SK-N-SH (cell line): Measurements from ENCODE around the gene EPHA6. TPM values are rescaled to one million over a fixed set of nuclear protein-coding genes. Genes with fewer than 3 reads are reported as not detected.

Experiments used
- CTCF ChIA-PET: fragments of 300-600, 350-600 bp; formaldehyde crosslinking; extraction: SDS; loops from one replicate; lab custom pipeline; 2021; lab: Yijun Ruan, JAX
- POLR2A ChIA-PET: fragments of 350-600 bp; sonication (Branson Sonifier 250); formaldehyde crosslinking; extraction: SDS; loops from one replicate; lab custom pipeline; 2020; ENCODE audit warnings: antibody characterized with exemption, inconsistent platforms; lab: Yijun Ruan, JAX
- DNase-seq: peaks from one replicate; pipeline ENCODE4 v3.0.0; 2012
- H2AFZ ChIP-seq: fragments of 200-600 bp; sonication (generic); 2 replicates; pipeline ENCODE4 v1.8.1; 2016; ENCODE audit warnings: antibody characterized with exemption, mild to moderate bottlenecking, low read depth
- H3F3A ChIP-seq: fragments of 200-600 bp; sonication (generic); replicated peaks from 2 replicates; pipeline ENCODE3; 2016; ENCODE audit warnings: antibody characterized with exemption, mild to moderate bottlenecking; ENCODE audit not compliant: insufficient read depth
- H3K27ac ChIP-seq, 2 experiments: fragments of 200-500 bp in 1 of 2; fragments of 200-600 bp in 1 of 2; sonication (Bioruptor generic) in 1 of 2; sonication (generic), shearing (Covaris generic) in 1 of 2; 2 replicates each; pipeline versions ENCODE4 v1.5.1 to v1.6.1; 2014 to 2016; ENCODE audit warnings: low read depth in 2 of 2, inconsistent platforms in 1 of 2, low read length in 1 of 2, mild to moderate bottlenecking in 1 of 2, mixed read lengths in 1 of 2
- H3K27me3 ChIP-seq: fragments of 200-600 bp; sonication (generic), shearing (Covaris generic); 2 replicates; pipeline ENCODE4 v1.6.1; 2016; ENCODE audit warnings: mixed run types; ENCODE audit not compliant: insufficient read depth
- H3K36me3 ChIP-seq, 2 experiments: fragments of 200-500 bp in 1 of 2; fragments of 200-600 bp in 1 of 2; sonication (Bioruptor generic) in 1 of 2; sonication (generic) in 1 of 2; replicated peaks in 1 of 2; 2 replicates each; pipeline versions ENCODE3 to v1.5.1; 2014 to 2016; ENCODE audit warnings: low read length in 1 of 2, mild to moderate bottlenecking in 1 of 2; ENCODE audit not compliant: insufficient read depth in 2 of 2, control insufficient read depth in 1 of 2
- H3K4me1 ChIP-seq, 2 experiments: fragments of 200-500 bp in 1 of 2; fragments of 200-600 bp in 1 of 2; sonication (Bioruptor generic) in 1 of 2; sonication (generic), shearing (Covaris generic) in 1 of 2; 2 replicates each; pipeline versions ENCODE4 v1.5.1 to v1.6.1; 2014 to 2016; ENCODE audit warnings: low read depth in 1 of 2, low read length in 1 of 2, mixed run types in 1 of 2; ENCODE audit not compliant: insufficient read depth in 2 of 2, control insufficient read depth in 1 of 2
- H3K4me2 ChIP-seq: fragments of 200-600 bp; sonication (generic), shearing (Covaris generic); 2 replicates; pipeline ENCODE4 v1.6.1; 2017; ENCODE audit warnings: mixed run types
- H3K4me3 ChIP-seq, 2 experiments: fragments of 200-500 bp in 1 of 2; fragments of 200-600 bp in 1 of 2; sonication (Bioruptor generic) in 1 of 2; sonication (generic), shearing (Covaris generic) in 1 of 2; 2 replicates each; pipeline versions ENCODE4 v1.5.1 to v1.8.1; 2014 to 2016; ENCODE audit warnings: low read depth in 2 of 2, inconsistent platforms in 1 of 2, low read length in 1 of 2, mild to moderate bottlenecking in 1 of 2, mixed read lengths in 1 of 2, moderate library complexity in 1 of 2
- H3K79me2 ChIP-seq: fragments of 200-600 bp; sonication (generic); 2 replicates; pipeline ENCODE4 v1.8.1; 2017; ENCODE audit warnings: mild to moderate bottlenecking; ENCODE audit not compliant: insufficient read depth
- H3K9ac ChIP-seq: fragments of 200-600 bp; sonication (generic); 2 replicates; pipeline ENCODE4 v1.6.1; 2017; ENCODE audit warnings: mixed run types
- H3K9me2 ChIP-seq: fragments of 200-600 bp; sonication (generic); 2 replicates; pipeline ENCODE4 v1.6.1; 2017; ENCODE audit warnings: mixed run types
- H3K9me3 ChIP-seq: fragments of 200-600 bp; sonication (generic); 2 replicates; pipeline ENCODE4 v1.6.1; 2017; ENCODE audit warnings: mixed run types, mild to moderate bottlenecking, moderate library complexity
- H4K20me1 ChIP-seq: fragments of 200-600 bp; sonication (generic); 2 replicates; pipeline ENCODE4 v1.6.1; 2017; ENCODE audit warnings: mild to moderate bottlenecking, mixed run types; ENCODE audit not compliant: insufficient read depth
- CHD2 ChIP-seq: fragments of 150-350 bp; IDR thresholded peaks from 2 replicates; pipeline ENCODE4 v1.6.1; 2018; ENCODE audit warnings: low read length; ENCODE audit not compliant: partially characterized antibody
- EZH2phosphoT487 ChIP-seq: fragments of 200-600 bp; sonication (generic); IDR thresholded peaks from 2 replicates; pipeline ENCODE4 v1.6.1; 2017; ENCODE audit warnings: low read depth, mixed run types, mild to moderate bottlenecking, antibody characterized with exemption, moderate library complexity, borderline replicate concordance
- FOSL2 ChIP-seq: IDR thresholded peaks from 2 replicates; pipeline ENCODE4 v1.4.0; 2012; ENCODE audit warnings: low read depth, mild to moderate bottlenecking, moderate library complexity, borderline replicate concordance
- FOXJ3 ChIP-seq: sonication (generic); formaldehyde crosslinking; IDR thresholded peaks from 2 replicates; pipeline ENCODE4 v1.5.1; 2020; ENCODE audit warnings: mild to moderate bottlenecking, missing genetic modification reagents
- GABPA ChIP-seq: IDR thresholded peaks from 2 replicates; pipeline ENCODE4 v1.4.0; 2012; ENCODE audit warnings: low read depth, mild to moderate bottlenecking
- GATA2 ChIP-seq: sonication (generic); formaldehyde crosslinking; IDR thresholded peaks from 2 replicates; pipeline ENCODE4 v1.5.0; 2020; ENCODE audit warnings: mild to moderate bottlenecking, missing genetic modification reagents
- MEF2A ChIP-seq: IDR thresholded peaks from 2 replicates; pipeline ENCODE4 v1.4.0; 2012; ENCODE audit warnings: low read depth, borderline replicate concordance
- MXI1 ChIP-seq: IDR thresholded peaks from 2 replicates; pipeline ENCODE4 v1.6.1; 2012; ENCODE audit warnings: mild to moderate bottlenecking, low read depth, low read length, improper control_type of control experiment
- NFIC ChIP-seq: IDR thresholded peaks from 2 replicates; pipeline ENCODE4 v1.4.0; 2012; ENCODE audit warnings: borderline replicate concordance
- POLR2AphosphoS5 ChIP-seq: IDR thresholded peaks from 2 replicates; pipeline ENCODE4 v1.6.1; 2012; ENCODE audit warnings: low read depth, low read length
- RAD21 ChIP-seq: IDR thresholded peaks from 2 replicates; pipeline ENCODE4 v1.6.1; 2012; ENCODE audit warnings: mild to moderate bottlenecking, low read length
- RCOR1 ChIP-seq: fragments of 150-350 bp; IDR thresholded peaks from 2 replicates; pipeline ENCODE4 v1.6.1; 2017; ENCODE audit warnings: antibody characterized with exemption, low read length
- RFX5 ChIP-seq: IDR thresholded peaks from 2 replicates; pipeline ENCODE4 v1.6.1; 2012; ENCODE audit warnings: mild to moderate bottlenecking, improper control_type of control experiment, low read length
- RXRA ChIP-seq: IDR thresholded peaks from 2 replicates; pipeline ENCODE4 v1.4.0; 2012; ENCODE audit warnings: low read depth, mild to moderate bottlenecking, borderline replicate concordance
- SIN3A ChIP-seq: IDR thresholded peaks from 2 replicates; pipeline ENCODE4 v1.6.1; 2012; ENCODE audit warnings: low read depth, mild to moderate bottlenecking, low read length, moderate library complexity, borderline replicate concordance
- SMC3 ChIP-seq: IDR thresholded peaks from 2 replicates; pipeline ENCODE4 v1.6.1; 2012; ENCODE audit warnings: low read depth, low read length, improper control_type of control experiment
- polyA plus RNA-seq, 3 experiments: library from polyadenylated mRNA; depleted of rRNA; stranded (reverse); fragments of >200 nt; gene quantifications; 2 replicates each; pipeline ENCODE4 v1.2.3, GENCODE V29; 2012
- TF ChIP-seq, protein P1 (sequence below): IDR thresholded peaks from 2 replicates; pipeline ENCODE4 v1.4.0; 2012; ENCODE audit warnings: low read depth
- TF ChIP-seq, protein P2 (sequence below): IDR thresholded peaks from 2 replicates; pipeline ENCODE4; 2012
- TF ChIP-seq, protein P3 (sequence below): fragments of 200-600 bp; sonication (generic); IDR thresholded peaks from 2 replicates; pipeline ENCODE4 v1.6.1; 2017; ENCODE audit warnings: antibody characterized with exemption, mild to moderate bottlenecking, moderate library complexity
- TF ChIP-seq, protein P4 (sequence below): IDR thresholded peaks from 2 replicates; pipeline ENCODE4 v1.4.0; 2012; ENCODE audit warnings: low read depth, borderline replicate concordance

The EPHA6 gene
- polyA plus RNA-seq, 1 of the 3 experiments (the other 2 are of a cell fraction): not detected

DNA sequence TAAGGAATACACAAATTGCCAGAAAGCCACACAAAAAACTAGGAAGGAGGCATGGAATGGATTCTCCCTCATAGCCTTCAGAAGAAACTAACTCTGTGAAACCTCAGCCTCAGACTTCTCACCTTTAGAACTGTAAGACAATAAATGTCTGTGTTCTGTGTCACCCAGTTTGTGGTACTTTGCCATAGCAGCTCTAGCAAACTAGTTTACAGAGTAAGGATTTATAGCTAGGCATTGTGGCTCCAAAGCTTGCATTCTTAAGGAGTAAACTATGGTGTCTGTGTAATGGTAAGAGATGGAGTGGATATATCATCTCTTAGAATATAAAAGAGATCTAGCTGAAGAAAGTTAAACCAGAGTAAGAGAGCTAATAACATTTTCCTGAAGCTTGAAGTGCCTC is 18.9 kb downstream of the EPHA6 start:
- CTCF ChIA-PET: no interaction called here
- H3K27ac ChIP-seq: no peak overlapping the region
- H3F3A ChIP-seq: no peaks in the 10 kb centered on the region
- no peak for DNase-seq
- no peaks in the 10 kb centered on the region for H3K36me3 ChIP-seq
- H3K4me3 ChIP-seq: no peak overlapping the region
- H3K4me1 ChIP-seq: no peaks in the 10 kb centered on the region
- H3K79me2 ChIP-seq: no peaks in the 10 kb centered on the region
- H3K9me2 ChIP-seq: no peaks in the 10 kb centered on the region
- no peaks in the 10 kb centered on the region for H3K27me3 ChIP-seq
- H3K9me3 ChIP-seq: no peaks in the 10 kb centered on the region
- H3K4me2 ChIP-seq: no peak overlapping the region
- no peak for TF ChIP-seq SIN3A
- TF ChIP-seq, protein P1, sequence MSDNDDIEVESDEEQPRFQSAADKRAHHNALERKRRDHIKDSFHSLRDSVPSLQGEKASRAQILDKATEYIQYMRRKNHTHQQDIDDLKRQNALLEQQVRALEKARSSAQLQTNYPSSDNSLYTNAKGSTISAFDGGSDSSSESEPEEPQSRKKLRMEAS: no peak
- TF ChIP-seq, protein P2, sequence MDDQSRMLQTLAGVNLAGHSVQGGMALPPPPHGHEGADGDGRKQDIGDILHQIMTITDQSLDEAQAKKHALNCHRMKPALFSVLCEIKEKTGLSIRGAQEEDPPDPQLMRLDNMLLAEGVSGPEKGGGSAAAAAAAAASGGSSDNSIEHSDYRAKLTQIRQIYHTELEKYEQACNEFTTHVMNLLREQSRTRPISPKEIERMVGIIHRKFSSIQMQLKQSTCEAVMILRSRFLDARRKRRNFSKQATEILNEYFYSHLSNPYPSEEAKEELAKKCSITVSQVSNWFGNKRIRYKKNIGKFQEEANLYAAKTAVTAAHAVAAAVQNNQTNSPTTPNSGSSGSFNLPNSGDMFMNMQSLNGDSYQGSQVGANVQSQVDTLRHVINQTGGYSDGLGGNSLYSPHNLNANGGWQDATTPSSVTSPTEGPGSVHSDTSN: no peak
- TF ChIP-seq SMC3: no peak
- TF ChIP-seq POLR2AphosphoS5: no peak
- no peak for TF ChIP-seq RXRA
- no peak for TF ChIP-seq GATA2 (CRISPR knock-in tag)
- no peak for TF ChIP-seq RAD21
- TF ChIP-seq, protein P3, sequence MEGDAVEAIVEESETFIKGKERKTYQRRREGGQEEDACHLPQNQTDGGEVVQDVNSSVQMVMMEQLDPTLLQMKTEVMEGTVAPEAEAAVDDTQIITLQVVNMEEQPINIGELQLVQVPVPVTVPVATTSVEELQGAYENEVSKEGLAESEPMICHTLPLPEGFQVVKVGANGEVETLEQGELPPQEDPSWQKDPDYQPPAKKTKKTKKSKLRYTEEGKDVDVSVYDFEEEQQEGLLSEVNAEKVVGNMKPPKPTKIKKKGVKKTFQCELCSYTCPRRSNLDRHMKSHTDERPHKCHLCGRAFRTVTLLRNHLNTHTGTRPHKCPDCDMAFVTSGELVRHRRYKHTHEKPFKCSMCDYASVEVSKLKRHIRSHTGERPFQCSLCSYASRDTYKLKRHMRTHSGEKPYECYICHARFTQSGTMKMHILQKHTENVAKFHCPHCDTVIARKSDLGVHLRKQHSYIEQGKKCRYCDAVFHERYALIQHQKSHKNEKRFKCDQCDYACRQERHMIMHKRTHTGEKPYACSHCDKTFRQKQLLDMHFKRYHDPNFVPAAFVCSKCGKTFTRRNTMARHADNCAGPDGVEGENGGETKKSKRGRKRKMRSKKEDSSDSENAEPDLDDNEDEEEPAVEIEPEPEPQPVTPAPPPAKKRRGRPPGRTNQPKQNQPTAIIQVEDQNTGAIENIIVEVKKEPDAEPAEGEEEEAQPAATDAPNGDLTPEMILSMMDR: no peak
- no peak for TF ChIP-seq FOSL2
- TF ChIP-seq EZH2phosphoT487: no peak
- TF ChIP-seq CHD2: no peak
- TF ChIP-seq MXI1: no peak
- no peak for TF ChIP-seq RCOR1
- no peak for TF ChIP-seq RFX5
- no peak for TF ChIP-seq FOXJ3 (CRISPR knock-in tag)
- no peak for TF ChIP-seq NFIC
- TF ChIP-seq, protein P4, sequence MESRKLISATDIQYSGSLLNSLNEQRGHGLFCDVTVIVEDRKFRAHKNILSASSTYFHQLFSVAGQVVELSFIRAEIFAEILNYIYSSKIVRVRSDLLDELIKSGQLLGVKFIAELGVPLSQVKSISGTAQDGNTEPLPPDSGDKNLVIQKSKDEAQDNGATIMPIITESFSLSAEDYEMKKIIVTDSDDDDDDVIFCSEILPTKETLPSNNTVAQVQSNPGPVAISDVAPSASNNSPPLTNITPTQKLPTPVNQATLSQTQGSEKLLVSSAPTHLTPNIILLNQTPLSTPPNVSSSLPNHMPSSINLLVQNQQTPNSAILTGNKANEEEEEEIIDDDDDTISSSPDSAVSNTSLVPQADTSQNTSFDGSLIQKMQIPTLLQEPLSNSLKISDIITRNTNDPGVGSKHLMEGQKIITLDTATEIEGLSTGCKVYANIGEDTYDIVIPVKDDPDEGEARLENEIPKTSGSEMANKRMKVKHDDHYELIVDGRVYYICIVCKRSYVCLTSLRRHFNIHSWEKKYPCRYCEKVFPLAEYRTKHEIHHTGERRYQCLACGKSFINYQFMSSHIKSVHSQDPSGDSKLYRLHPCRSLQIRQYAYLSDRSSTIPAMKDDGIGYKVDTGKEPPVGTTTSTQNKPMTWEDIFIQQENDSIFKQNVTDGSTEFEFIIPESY: no peak
- TF ChIP-seq GABPA: no peak
- TF ChIP-seq MEF2A: no peak
- POLR2A ChIA-PET: no interaction called here
- no peak overlapping the region for H2AFZ ChIP-seq
- no peaks in the 10 kb centered on the region for H4K20me1 ChIP-seq
- H3K9ac ChIP-seq: no peak overlapping the region
